Right cardiac atrium (tissue), 5 donors: ENCODE measurements around the gene MSL2. TPM values are rescaled to one million over a fixed set of nuclear protein-coding genes. Genes with fewer than 3 reads are reported as not detected.
A peak's percentile ranks its signal among the peaks of the same experiment; 100 is the strongest.
"Not testable (repeated sequence)": the region's sequence is repeated elsewhere in the genome, so short reads cannot be mapped to it uniquely, and the experiment has no call there.

Experiments used
- ATAC-seq, 2 donors: fragments of 200-7000 bp; cut with Tn5 transposase; one replicate each; pipeline versions ENCODE4 v1.8.0 to v1.9.1; 2020; ENCODE audit warnings: moderate library complexity in 2 of 2, mild to moderate bottlenecking in 1 of 2
- DNase-seq, 3 donors: peaks; one replicate each; pipeline ENCODE4 v3.0.0-alpha.2; 2020
- H3K27ac ChIP-seq: one replicate; pipeline ENCODE4 v1.5.1; 2013; ENCODE audit warnings: mild to moderate bottlenecking, low read length, control low read depth, moderate library complexity
- H3K27me3 ChIP-seq: one replicate; pipeline ENCODE4 v1.6.1; 2013; ENCODE audit not compliant: control insufficient read depth, insufficient read depth
- H3K4me1 ChIP-seq: one replicate; pipeline ENCODE4 v1.6.1; 2013; ENCODE audit warnings: low read length; ENCODE audit not compliant: control insufficient read depth, insufficient read depth
- H3K4me3 ChIP-seq: one replicate; pipeline ENCODE4 v1.5.1; 2013; ENCODE audit warnings: low read length, control low read depth
- H3K9me3 ChIP-seq: one replicate; pipeline ENCODE4 v1.6.1; 2013; ENCODE audit warnings: low read length; ENCODE audit not compliant: control insufficient read depth
- WGBS: extraction: QIAGEN DNeasy Blood & Tissue Kit; methylation state at CpG from one replicate; pipeline ENCODE4 v1.1.7; 2013; 5-methylcytosine and 5-hydroxymethylcytosine counted together
- intact Hi-C, 4 donors: fragments of 100-400 bp; cut with DNase I; formaldehyde crosslinking; loops; one replicate each; pipeline versions ENCODE4 v1.11.0 to v1.14.0; 2022 to 2023
- polyA plus RNA-seq: library from polyadenylated mRNA; stranded (reverse); fragments of 200-250 nt; gene quantifications from one replicate; pipeline ENCODE4 v1.2.3, GENCODE V29; 2013
- total RNA-seq, 4 donors: library from RNA; stranded (reverse); fragmentation: NEBNext Ultra II Directional; extraction: Animal tissue kit (Norgen Biotek cat#: 25700); gene quantifications; one replicate each; pipeline ENCODE4 v1.2.1, GENCODE V29; 2021
- donor health status: healthy with polysubstance abuse.
- donor health status: DM: no; HTN: yes; CAD: no.
- donor health status: DM: no; HTN: no; CAD: no.
- donor health status: DM: no; HTN: yes; CAD: no; lungs with severe emphysema.
- donor health status: DM: yes; HTN: yes; CAD: no.

The MSL2 gene
- total and polyA plus RNA-seq, 5 donors = 5.7 to 27.0 (median 22.6) TPM

- Histone ChIP-seq H3K4me3 (no peak overlapping the region), H3K4me1 (no peaks in the 10 kb centered on the region), H3K9me3 (no peaks in the 10 kb centered on the region), H3K27ac (no peak overlapping the region), H3K27me3 (no peaks in the 10 kb centered on the region)
- intact Hi-C loops = no loop called here
- 63% methylated on average over 4 of the region's 4 CpGs for WGBS
- DNase-seq = no peak
- no peak for ATAC-seq
Measured at GRCh38 chr3:136207489-136208115, 11.5 kb upstream of the MSL2 start.

- not testable (repeated sequence) for DNase-seq, ATAC-seq, H3K4me3 ChIP-seq, H3K27ac ChIP-seq, H3K9me3 ChIP-seq, H3K4me1 ChIP-seq, H3K27me3 ChIP-seq
- whole genome bisulfite sequencing = 96% methylated on average over 5 of the region's 5 CpGs
- intact Hi-C loops = loop anchor here in 2 of 4 donors (5.0 to 10.0 kb wide), 5 partner anchors 53 to 553 kb away; partner anchors contain the start of genes PCCB (in 2 of the 2) and STAG1 (in 1 of the 2)
Measured at GRCh38 chr3:136199219-136199618, 3.1 kb upstream of the MSL2 start.

GRCh38 chr3:136198462-136199078 is 2.4 kb upstream of the MSL2 start:
- DNase-seq = not testable (repeated sequence)
- WGBS = 97% methylated on average over 10 of the region's 10 CpGs

GRCh38 chr3:136197159-136197793 is 1.1 kb upstream of the MSL2 start:
- intact Hi-C loops = loop anchor here in 2 of 4 donors (5.0 to 10.0 kb wide), 5 partner anchors 55 to 555 kb away; partner anchors contain the start of genes PCCB (in 2 of the 2) and STAG1 (in 1 of the 2)
- Histone ChIP-seq H3K4me1 (no peaks in the 10 kb centered on the region), H3K27me3 (no peaks in the 10 kb centered on the region), H3K9me3 (no peaks in the 10 kb centered on the region), H3K4me3 (peak overlapping the region; percentile 91), H3K27ac (peak overlapping the region; percentile 96)
- DNase-seq (no peak), ATAC-seq (no peak)
- WGBS = 18% methylated on average over 15 of the region's 15 CpGs

More at GRCh38 chr3:136198462-136199078, 2.4 kb upstream of the MSL2 start:
- not testable (repeated sequence) for H3K4me1 ChIP-seq, ATAC-seq, H3K9me3 ChIP-seq, H3K27ac ChIP-seq, H3K4me3 ChIP-seq, H3K27me3 ChIP-seq
- intact Hi-C loops = loop anchor here in 2 of 4 donors (5.0 to 10.0 kb wide), 5 partner anchors 54 to 554 kb away; partner anchors contain the start of genes PCCB (in 2 of the 2) and STAG1 (in 1 of the 2)

- H3K9me3 ChIP-seq = no peaks in the 10 kb centered on the region
- DNase-seq (peak; percentile 99 to 100 (median 99)), ATAC-seq (peak; percentile 94 to 95)
- no peaks in the 10 kb centered on the region for H3K4me1 ChIP-seq
- intact Hi-C loops = loop anchor here in 2 of 4 donors (5.0 to 10.0 kb wide), 5 partner anchors 56 to 556 kb away; partner anchors contain the start of genes PCCB (in 2 of the 2) and STAG1 (in 1 of the 2)
- no peaks in the 10 kb centered on the region for H3K27me3 ChIP-seq
- under 1% methylated on average over 64 of the region's 64 CpGs for WGBS
- peak overlapping the region; percentile 91 for H3K4me3 ChIP-seq
- H3K27ac ChIP-seq = peak overlapping the region; percentile 96
Measured at GRCh38 chr3:136196401-136197158, 445 bp upstream of the MSL2 start.

- intact Hi-C loops = loop anchor here in 2 of 4 donors (5.0 to 10.0 kb wide), 5 partner anchors 57 to 557 kb away; partner anchors contain the start of genes PCCB (in 2 of the 2) and STAG1 (in 1 of the 2)
- peak; percentile 85 to 94 (median 90) for DNase-seq
- no peaks in the 10 kb centered on the region for H3K4me1 ChIP-seq
- H3K27ac ChIP-seq = peak overlapping the region; percentile 96
- peak overlapping the region; percentile 91 for H3K4me3 ChIP-seq
- under 1% methylated on average over 101 of the region's 103 CpGs for WGBS
- peak; percentile 62 to 64 for ATAC-seq
- no peaks in the 10 kb centered on the region for H3K9me3 ChIP-seq
- no peaks in the 10 kb centered on the region for H3K27me3 ChIP-seq
Measured at GRCh38 chr3:136195258-136196063, 674 bp downstream of the MSL2 start.

GRCh38 chr3:136194409-136195257 is 1.5 kb downstream of the MSL2 start:
- peak overlapping the region; percentile 91 for H3K4me3 ChIP-seq
- no peaks in the 10 kb centered on the region for H3K9me3 ChIP-seq
- peak in 2 of 3 donors; percentile 22 to 68 for DNase-seq
- peak overlapping the region; percentile 96 for H3K27ac ChIP-seq
- no peaks in the 10 kb centered on the region for H3K27me3 ChIP-seq
- no peak for ATAC-seq
- under 1% methylated on average over 47 of the region's 47 CpGs for WGBS
- H3K4me1 ChIP-seq = peaks cover 3% of the 10 kb centered on the region
- intact Hi-C loops = loop anchor here in 2 of 4 donors (5.0 to 10.0 kb wide), 5 partner anchors 58 to 558 kb away; partner anchors contain the start of genes PCCB (in 2 of the 2) and STAG1 (in 1 of the 2)

- DNase-seq = no peak
- H3K27ac ChIP-seq = no peak overlapping the region
- intact Hi-C loops = loop anchor here in 1 of 4 donors (10.0 kb wide), 3 partner anchors 59 to 119 kb away; partner anchors contain the start of gene PCCB
- WGBS = 2% methylated on average over 6 of the region's 6 CpGs
- no peaks in the 10 kb centered on the region for H3K9me3 ChIP-seq
- H3K4me1 ChIP-seq = peaks cover 7% of the 10 kb centered on the region
- H3K4me3 ChIP-seq = peak overlapping the region; percentile 91
- H3K27me3 ChIP-seq = no peaks in the 10 kb centered on the region
- no peak for ATAC-seq
Measured at GRCh38 chr3:136193278-136194054, 2.7 kb downstream of the MSL2 start.
